GM21367 (cell line): ENCODE results near the gene GMNC.
A peak's percentile ranks its signal among the peaks of the same experiment; 100 is the strongest.

ENCODE experiments used
- ATAC-seq: cut with Tn5 transposase; IDR thresholded peaks from one replicate; pipeline ENCODE4 v1.9.1; 2021; ENCODE audit not compliant: unreplicated experiment

The GMNC gene

GRCh38 chr3:190853464-190853863 is 9.0 kb downstream of the GMNC start:
- no peak for ATAC-seq

DNA sequence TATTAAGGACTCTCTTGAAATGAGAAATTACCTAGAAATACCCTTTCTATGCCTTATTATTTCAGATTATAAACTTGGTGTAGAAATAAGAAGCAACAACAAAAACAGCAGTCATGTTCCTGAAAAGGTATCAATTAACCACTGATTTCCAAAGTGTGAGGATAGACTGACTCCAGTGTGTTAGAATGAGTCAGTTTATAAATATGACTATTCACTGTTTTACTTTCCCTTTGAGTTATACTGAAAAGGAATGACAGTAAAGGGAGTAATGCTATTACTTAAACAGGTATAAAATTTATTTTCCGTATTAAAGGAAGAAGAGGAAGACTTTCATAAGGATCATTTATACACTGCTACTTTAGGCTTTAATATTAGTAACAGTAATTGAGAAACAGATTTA is 12.9 kb downstream of the GMNC start:
- no peak for ATAC-seq

DNA sequence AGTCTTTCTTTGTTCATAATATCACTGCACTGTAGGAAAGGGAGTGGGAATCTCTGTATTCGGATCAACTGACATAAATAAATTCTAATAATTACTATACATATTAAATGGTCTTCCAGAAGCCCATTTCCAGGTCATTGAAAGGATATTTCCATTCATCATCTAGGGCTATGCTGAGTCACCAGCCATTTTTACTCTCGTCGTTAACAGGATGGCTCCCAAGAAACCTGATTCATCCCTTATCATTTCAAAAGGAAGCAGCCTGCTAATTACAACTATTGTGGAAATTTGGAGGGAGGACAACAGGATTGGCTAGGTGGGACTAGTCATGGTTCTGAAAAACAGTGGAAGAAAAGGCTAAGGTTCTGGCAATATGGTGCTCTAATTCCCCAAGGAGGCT is 13.6 kb downstream of the GMNC start:
- no peak for ATAC-seq

GRCh38 chr3:190847436-190847835 is 15.1 kb downstream of the GMNC start:
- ATAC-seq, result no peak

GRCh38 chr3:190840146-190840545 is 22.3 kb downstream of the GMNC start:
- ATAC-seq, result no peak

GRCh38 chr3:190831225-190831624 is 31.3 kb downstream of the GMNC start:
- ATAC-seq, result no peak

DNA sequence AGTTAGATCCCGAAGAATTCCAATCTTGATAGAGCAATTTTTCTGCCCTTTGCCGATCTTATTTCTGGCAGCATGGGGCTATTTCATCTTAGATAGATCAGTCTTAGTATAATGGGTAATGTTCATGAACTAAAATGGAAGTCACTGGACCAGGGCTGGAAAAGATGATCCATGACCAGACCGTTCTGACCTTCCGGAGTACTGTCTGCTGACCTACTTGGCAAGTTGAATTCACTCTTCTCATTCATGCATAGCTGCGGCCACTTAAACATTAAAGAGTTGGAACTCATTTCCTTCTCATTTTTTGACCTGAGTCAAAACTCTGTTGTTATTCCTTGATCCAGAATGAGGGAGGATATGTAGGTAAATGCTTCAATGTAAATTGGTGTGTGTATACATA is 32.5 kb downstream of the GMNC start:
- ATAC-seq, result no peak

- ATAC-seq, result no peak
Measured at GRCh38 chr3:190826018-190826417, 36.5 kb downstream of the GMNC start.

DNA sequence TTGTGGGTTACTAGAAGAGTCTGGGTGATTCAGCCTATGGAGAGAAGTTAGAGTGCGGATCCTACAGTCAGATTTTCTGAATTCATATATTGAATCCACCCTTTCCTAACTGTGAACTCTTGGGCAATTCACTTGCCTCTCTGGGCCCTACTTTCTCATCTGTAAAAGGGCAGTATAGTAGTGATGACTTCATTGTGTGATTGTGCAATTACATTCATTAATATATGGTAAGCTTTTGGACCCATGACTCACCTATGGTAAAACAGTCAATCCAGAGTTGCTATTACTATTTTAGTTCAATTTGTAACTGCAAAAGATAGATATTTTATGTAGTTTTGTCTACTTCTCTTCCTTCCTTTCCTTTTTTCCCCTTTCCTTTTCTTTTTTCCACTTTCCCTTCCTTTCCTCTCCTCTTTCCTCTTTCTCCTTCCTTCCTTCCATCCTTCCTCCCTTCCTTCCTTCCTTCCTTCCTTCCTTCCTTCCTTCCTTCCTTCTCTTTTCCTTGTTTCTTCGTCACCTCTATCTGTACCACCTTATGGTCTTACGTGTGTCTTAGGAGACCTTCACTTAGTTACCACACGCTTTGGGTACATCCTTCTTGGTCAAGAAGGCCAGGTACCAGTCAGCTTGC is 37.0 kb downstream of the GMNC start:
- ATAC-seq, result no peak

- peak; percentile 88 for ATAC-seq
Measured at GRCh38 chr3:190811775-190812480, 50.6 kb downstream of the GMNC start.

DNA sequence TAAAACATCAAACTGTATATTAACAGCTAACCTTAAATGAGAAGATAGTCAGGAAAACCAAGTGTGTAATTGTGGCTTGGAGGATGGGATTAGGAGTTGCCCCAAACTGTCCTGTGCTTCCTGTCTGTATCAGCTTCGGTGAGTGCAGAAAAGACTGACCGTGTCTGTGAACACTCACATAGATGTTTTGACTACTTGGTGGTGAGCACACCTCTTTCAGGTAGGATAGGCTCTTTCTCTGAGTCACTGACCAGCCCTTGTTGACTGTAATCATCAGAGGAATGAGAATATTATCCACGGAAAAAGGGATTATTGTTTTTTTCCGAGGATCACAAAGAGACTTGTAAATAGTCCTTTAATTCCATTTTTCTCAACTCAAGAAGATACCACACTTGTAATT is 51.5 kb downstream of the GMNC start:
- no peak for ATAC-seq

- ATAC-seq, result no peak
Measured at GRCh38 chr3:190809351-190809750, 53.1 kb downstream of the GMNC start.

GRCh38 chr3:190807719-190808375 is 54.6 kb downstream of the GMNC start:
- ATAC-seq, result no peak
